HTERT RPE-1 (cell line): ENCODE data around the gene STK17B.

Experiments
- in situ Hi-C: fragments of 300-500 bp; cut with MboI; formaldehyde crosslinking; loops from 4 replicates; pipeline ENCODE4 v1.14.3; 2020; ENCODE audit warnings: low sequenced_read_pairs

Gene STK17B

GRCh38 chr2:196159221-196159892 lies 12.0 kb downstream of the STK17B start:
- in situ Hi-C loops = no loop called here

GRCh38 chr2:196155575-196155974 lies 15.8 kb downstream of the STK17B start:
- in situ Hi-C loops = no loop called here

DNA sequence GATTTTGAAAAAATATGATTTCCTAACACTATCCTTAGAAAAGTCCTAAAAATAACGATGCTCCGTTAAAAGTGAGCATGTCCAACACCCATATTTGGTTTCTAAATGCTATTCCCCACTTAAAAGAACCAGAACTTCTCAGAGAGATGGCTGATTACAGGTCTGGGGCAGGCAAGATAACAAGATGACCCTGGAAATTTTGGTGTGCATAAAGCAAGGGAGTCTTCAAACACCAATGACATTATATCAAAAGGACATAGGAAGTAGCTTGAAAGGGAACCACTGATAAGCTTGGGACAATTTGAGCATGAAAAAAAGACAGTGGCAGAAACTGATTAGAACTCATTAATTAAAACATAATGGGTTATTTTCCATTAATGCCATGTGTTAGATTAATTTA lies 17.9 kb downstream of the STK17B start:
- in situ Hi-C loops = no loop called here

DNA sequence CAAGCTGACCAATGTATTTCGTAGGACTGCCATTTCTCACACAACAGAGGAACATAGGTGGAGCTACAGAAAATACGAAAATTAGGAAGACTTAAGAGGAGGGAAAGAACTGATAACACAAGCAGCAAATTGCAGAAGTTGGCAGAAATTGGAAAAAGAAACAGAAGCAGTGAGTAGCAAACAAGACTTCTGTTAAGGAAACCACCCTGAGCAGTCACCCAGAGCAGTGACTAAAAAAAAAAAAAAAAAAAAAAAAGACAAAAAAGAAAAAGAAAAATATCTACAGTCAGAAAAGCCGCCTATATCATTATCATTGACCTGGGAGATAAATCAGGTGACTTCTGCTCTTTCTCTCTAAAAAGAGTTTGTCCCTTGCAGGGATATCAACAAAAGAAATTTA lies 21.4 kb downstream of the STK17B start:
- in situ Hi-C loops = no loop called here

- in situ Hi-C loops = no loop called here
Observed at GRCh38 chr2:196148736-196149135, 22.6 kb downstream of the STK17B start.

DNA sequence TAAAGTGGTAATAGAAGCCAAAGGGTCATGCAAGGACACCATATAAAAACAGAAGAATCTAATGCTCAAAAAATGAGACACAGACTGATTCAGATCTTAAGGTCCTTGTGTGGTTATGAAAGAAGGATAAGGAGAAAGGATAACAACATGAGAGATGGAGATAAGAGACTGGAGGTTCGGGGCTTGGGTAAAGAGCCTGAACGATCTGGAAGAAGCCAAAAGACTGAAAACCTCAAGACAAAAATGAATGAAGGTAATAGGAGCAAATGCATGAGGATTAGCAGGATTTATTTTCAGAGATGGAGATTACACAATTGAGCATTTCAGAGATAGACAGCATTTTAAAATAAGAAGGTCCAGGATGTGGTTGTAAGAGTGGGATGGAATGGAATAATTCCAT lies 26.1 kb downstream of the STK17B start:
- in situ Hi-C loops = no loop called here

- in situ Hi-C loops = no loop called here
Observed at GRCh38 chr2:196144513-196145126, 26.8 kb downstream of the STK17B start.

DNA sequence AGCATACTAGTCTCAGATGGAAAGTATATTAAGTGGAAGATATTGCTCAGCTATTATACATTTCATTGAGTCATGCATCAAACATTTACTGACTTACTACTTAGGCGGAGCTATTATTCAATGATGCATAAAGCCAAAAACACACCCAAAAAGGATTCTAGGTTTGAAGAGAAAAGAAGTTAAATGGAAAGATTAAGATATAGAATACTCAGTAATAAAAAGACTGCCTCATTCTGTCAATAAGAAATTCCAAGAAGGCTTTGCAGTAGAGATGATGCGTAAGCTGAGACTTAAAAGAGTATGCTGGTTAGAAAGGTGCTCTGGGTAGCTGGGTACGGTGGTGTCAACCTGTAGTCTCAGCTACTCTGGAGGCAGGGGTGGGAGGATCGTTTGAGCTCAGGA lies 27.6 kb downstream of the STK17B start:
- in situ Hi-C loops = no loop called here

DNA sequence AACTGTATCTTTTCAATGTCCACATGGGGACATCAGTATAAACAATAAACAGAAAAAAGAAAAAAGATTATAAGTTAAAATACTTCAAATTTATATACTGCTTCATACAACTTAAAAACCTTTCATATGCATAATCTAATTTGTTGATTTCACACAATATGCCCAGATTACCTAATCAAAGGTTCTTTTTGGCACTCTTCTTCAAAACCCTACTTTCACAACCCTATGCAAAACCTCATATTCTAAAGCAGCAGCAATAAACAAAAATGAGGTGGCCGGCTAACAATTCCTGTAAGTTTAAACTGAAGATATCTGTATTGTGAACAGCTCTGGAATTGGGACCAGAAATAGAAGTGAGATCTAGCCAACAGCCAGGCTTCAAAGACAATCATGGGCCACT lies 28.6 kb downstream of the STK17B start:
- in situ Hi-C loops = no loop called here

DNA sequence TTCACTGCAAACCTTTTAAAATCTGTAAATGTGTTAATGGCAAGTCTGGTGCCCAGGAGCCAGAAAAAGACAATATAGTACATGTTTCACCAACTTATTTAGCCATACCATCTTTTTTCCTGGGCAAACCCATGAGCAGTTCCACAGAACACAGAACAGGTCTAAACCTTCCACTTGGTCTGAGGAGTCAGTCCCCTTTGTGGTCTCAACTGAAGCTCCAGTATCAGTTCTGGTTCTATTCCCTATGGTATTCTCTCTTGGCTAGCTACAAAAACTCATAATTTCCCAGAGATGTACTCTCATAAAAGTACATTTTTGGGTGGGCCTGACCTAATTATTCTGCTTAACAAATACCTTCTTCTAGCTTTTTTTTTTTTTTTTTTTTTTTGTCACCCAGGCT lies 31.2 kb downstream of the STK17B start:
- in situ Hi-C loops = no loop called here

DNA sequence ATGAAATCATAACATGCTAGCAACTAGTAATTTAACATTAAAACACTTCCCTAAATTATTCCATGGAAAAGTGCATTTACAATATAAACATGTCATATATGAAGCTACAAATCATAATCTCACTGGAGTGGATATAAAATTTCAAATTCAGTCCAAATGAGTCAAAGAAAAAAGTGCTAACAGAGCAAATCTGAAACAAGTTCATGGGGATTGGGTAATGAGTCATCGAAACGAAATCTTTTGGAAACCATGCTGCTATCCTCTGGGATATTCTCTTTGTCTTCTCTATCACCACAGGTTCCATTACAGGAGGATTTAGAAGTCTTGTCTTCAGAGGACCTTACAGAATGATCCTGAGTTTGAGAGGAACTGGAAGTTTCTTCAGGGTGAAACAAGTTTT lies 34.1 kb downstream of the STK17B start:
- in situ Hi-C loops = no loop called here

GRCh38 chr2:196136151-196136550 lies 35.2 kb downstream of the STK17B start:
- in situ Hi-C loops = no loop called here

GRCh38 chr2:196131949-196132925 lies 39.1 kb downstream of the STK17B start:
- in situ Hi-C loops = no loop called here

GRCh38 chr2:196131384-196131937 lies 39.9 kb downstream of the STK17B start:
- in situ Hi-C loops = no loop called here

GRCh38 chr2:196130039-196130825 lies 41.1 kb downstream of the STK17B start:
- in situ Hi-C loops = no loop called here

DNA sequence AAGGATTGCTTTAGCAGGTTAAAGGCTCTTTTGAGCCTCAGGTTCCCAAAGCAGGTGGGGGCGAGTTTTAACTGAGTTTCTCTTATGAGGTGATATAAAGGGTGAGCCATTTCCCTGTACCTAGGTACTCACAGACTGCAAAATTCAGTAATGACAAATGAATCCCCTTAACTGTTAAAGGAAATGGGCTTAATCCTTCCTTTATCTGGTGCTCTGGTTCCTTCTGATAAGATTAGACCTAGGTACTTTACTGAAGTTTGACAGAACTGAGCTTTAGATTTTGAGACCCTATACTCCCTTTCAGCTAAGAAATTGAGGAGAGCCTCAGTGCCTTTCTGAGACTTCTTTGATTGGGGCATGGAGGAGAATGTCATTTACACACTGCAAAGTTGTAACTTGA lies 42.6 kb downstream of the STK17B start:
- in situ Hi-C loops = no loop called here

- in situ Hi-C loops = no loop called here
Observed at GRCh38 chr2:196125596-196125995, 45.8 kb downstream of the STK17B start.

GRCh38 chr2:196123679-196124373 lies 47.6 kb downstream of the STK17B start:
- in situ Hi-C loops = no loop called here

- in situ Hi-C loops = no loop called here
Observed at GRCh38 chr2:196119926-196120325, 51.5 kb downstream of the STK17B start.

DNA sequence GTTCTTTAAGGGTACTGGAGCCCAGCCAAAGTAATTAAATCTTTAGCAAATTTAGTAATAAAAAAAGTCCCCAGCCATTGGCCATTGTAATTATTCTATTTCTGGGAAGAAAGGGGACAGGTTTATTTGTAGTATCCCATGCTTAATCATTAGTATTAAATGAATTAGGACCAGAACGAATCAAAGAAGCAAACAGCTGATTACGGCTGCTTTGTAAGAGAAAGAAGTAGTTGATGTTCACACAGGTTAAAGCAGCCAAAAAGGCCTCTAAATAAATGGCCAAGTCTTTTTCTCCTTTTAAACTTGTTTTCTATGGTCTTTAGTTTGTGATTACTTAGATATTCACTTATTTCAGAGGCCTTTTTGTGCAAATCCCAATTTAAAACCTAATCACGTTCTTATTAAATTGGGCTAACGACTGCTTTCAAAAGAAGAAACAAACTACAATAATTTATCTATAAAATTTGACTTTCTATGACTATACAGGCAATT lies 54.1 kb downstream of the STK17B start:
- in situ Hi-C loops = no loop called here
